ENCODE data around the gene RALGDS. TPM values are rescaled to one million over a fixed set of nuclear protein-coding genes. Genes with fewer than 3 reads are reported as not detected.
A peak's percentile ranks its signal among the peaks of the same experiment; 100 is the strongest.

Gene RALGDS
- total RNA-seq, 1 donor from 2014 or later = 19.0 TPM

DNA sequence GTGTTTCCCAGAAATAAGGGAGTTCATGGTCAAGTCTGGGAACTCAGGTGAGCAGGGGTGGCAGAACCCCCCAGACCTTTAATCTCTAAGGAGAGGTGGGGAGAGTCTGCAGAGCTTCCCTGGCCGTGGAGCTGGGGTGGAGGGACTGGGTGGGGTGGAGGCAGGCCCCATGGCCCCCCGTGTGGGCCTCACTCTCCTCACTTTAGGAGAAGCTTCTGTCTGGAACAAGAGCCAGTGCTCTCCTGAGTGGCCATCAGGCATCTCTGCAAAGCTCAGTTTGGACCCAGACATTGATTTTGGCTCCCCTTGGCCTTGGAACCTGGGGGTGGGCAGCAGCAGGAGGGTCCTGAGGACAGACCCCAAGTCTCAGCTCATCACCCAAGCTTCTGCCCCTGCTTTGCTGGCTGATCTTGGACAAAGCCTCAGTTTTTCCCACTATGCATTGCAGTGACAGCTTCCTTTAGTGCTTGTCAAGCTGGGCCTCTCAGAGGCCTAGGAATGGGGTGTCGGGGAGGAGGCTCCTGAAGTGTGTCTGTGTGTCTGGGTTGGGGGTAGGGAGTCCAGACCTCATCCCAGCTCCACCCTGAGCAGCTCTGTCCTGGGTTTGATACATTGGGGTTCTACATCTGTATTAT is 46.2 kb upstream of the RALGDS start:
- Mint-ChIP-seq H3K27me3 (ENCODE audit: low read depth) (peaks cover 6% of the 10 kb centered on the region), H3K4me1 (ENCODE audit: low read depth) (peaks cover 8% of the 10 kb centered on the region), H3K4me3 (ENCODE audit: unreplicated experiment) (no peak overlapping the region), H3K36me3 (ENCODE audit: low read depth) (no peaks in the 10 kb centered on the region), H3K27ac (ENCODE audit: unreplicated experiment) (no peak overlapping the region), H3K9me3 (ENCODE audit: low read depth) (no peaks in the 10 kb centered on the region)
- TF ChIP-seq, protein P1, sequence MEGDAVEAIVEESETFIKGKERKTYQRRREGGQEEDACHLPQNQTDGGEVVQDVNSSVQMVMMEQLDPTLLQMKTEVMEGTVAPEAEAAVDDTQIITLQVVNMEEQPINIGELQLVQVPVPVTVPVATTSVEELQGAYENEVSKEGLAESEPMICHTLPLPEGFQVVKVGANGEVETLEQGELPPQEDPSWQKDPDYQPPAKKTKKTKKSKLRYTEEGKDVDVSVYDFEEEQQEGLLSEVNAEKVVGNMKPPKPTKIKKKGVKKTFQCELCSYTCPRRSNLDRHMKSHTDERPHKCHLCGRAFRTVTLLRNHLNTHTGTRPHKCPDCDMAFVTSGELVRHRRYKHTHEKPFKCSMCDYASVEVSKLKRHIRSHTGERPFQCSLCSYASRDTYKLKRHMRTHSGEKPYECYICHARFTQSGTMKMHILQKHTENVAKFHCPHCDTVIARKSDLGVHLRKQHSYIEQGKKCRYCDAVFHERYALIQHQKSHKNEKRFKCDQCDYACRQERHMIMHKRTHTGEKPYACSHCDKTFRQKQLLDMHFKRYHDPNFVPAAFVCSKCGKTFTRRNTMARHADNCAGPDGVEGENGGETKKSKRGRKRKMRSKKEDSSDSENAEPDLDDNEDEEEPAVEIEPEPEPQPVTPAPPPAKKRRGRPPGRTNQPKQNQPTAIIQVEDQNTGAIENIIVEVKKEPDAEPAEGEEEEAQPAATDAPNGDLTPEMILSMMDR (IDR thresholded peaks at IDR 0.05) = no peak
- peak; percentile 48 for DNase-seq (ENCODE audit: low spot score)

DNA sequence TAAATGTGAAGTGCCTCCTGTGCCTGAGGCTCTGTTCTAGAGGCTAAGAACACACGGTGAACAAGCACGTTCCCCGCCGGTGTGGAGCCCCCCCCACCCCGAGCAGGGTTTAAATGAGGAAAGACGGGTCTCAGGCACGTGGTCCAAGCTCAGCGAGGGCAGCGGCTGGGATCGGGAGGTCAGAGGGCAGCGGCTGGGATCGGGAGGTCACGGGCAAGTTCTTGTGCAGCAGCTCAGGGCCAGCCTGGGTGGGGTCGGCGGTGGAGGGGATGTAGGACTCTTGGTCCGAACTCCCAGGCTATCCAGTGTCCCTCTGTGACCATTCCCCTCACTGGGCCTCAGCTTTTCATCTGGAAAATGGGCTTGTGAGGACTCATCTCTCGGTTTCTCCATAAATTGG is 45.4 kb upstream of the RALGDS start:
- Mint-ChIP-seq H3K4me3 (ENCODE audit: unreplicated experiment) (no peak overlapping the region), H3K27me3 (ENCODE audit: low read depth) (no peaks in the 10 kb centered on the region), H3K4me1 (ENCODE audit: low read depth) (peaks cover 8% of the 10 kb centered on the region), H3K27ac (ENCODE audit: unreplicated experiment) (no peak overlapping the region), H3K36me3 (ENCODE audit: low read depth) (no peaks in the 10 kb centered on the region), H3K9me3 (ENCODE audit: low read depth) (no peaks in the 10 kb centered on the region)
- TF ChIP-seq, protein P1 (IDR thresholded peaks at IDR 0.05) = no peak
- DNase-seq (ENCODE audit: low spot score) = peak; percentile 86

DNA sequence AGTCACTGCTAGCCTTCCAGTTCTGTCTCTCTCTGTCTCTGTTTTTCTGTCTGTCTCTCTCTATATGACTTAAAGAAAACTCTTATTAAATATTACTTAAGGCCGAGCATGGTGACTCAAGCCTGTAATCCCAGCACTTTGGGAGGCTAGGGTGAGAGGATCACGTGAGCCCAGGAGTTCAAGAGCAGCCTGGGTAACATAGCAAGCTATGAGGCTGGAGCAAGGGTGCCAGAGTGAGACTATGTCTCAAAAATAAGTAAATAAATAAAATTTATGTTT is 44.4 kb upstream of the RALGDS start:
- no peaks in the 10 kb centered on the region for H3K9me3 Mint-ChIP-seq (ENCODE audit: low read depth)

DNA sequence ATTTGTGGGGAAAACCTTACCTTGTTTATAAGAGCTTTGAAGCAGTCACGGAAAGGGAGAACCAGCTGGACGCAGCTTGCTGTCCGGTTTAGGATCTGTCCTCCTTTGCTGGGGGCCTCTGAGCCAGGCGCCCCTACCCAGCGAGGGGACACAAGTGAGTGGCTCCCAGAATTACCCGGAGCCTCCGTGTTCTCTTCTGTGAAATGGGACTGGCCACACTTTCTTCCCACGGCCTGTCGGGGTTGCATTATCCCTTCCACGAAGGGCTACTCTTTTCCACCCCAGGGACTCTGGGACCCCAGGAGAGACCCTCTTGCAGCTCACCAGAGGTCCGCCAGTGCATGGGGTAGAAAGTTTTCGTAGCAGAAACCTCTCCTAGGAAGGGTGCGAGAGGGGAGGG is 43.2 kb upstream of the RALGDS start:
- peaks cover 3% of the 10 kb centered on the region for H3K36me3 Mint-ChIP-seq (ENCODE audit: low read depth)
- peak; percentile 55 for DNase-seq (ENCODE audit: low spot score)
- H3K4me1 Mint-ChIP-seq (ENCODE audit: low read depth) = peaks cover 12% of the 10 kb centered on the region
- H3K4me3 Mint-ChIP-seq (ENCODE audit: unreplicated experiment) = peak overlapping the region; percentile 76
- no peaks in the 10 kb centered on the region for H3K9me3 Mint-ChIP-seq (ENCODE audit: low read depth)
- H3K27me3 Mint-ChIP-seq (ENCODE audit: low read depth) = no peaks in the 10 kb centered on the region
- TF ChIP-seq, protein P1 (IDR thresholded peaks at IDR 0.05) = no peak
- H3K27ac Mint-ChIP-seq (ENCODE audit: unreplicated experiment) = no peak overlapping the region

More for the DNA sequence above, 44.4 kb upstream of the RALGDS start:
- Mint-ChIP-seq H3K4me1 (ENCODE audit: low read depth) (peaks cover 12% of the 10 kb centered on the region), H3K27me3 (ENCODE audit: low read depth) (no peaks in the 10 kb centered on the region), H3K36me3 (ENCODE audit: low read depth) (no peaks in the 10 kb centered on the region), H3K4me3 (ENCODE audit: unreplicated experiment) (no peak overlapping the region), H3K27ac (ENCODE audit: unreplicated experiment) (no peak overlapping the region)
- TF ChIP-seq, protein P1 (IDR thresholded peaks at IDR 0.05) = no peak
- DNase-seq (ENCODE audit: low spot score) = no peak

DNA sequence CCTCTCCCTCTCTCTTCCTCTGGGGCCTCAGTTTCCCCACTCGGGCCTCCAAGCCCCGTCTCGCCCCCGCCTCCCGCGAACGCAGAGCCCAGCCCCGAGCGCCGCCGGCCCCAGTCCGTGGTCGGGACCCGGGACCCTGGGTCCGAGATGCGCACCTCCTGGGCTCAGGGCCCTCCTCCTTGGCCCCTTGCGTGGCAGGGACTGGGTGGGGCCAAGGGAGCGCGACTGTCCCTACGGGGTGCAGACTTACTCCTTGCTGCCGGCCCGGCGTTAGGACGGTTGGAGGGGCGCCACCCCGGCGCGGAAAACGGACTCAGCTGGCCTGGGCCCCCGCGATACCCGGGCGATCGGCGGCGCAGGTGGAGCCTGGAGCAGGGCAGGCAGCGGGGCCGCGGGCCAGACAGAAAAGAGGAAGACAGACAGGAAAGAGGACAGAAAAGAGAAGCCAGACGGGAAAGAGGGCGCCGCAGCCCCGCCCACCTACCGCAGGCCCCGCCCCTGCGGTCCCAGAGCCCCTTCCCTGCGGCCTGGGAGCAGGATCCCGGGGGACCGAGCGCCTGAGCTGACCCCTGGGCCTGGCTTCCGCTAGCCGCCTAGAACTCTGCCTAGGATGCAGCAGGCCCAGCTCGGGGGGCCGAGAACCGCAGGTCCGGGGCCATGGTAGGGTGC is 42.6 kb upstream of the RALGDS start, which contains the start of gene GBGT1:
Gene GBGT1 (minus strand): TSS at position 411 of the 669 bp plus-strand sequence. CDS start 1,502 bp downstream, outside the sequence.
- TF ChIP-seq, protein P1 (IDR thresholded peaks at IDR 0.05) = peak; percentile 19
- Mint-ChIP-seq H3K4me3 (ENCODE audit: unreplicated experiment) (peak within 1 kb of the TSS; percentile 76), H3K36me3 (ENCODE audit: low read depth) (peaks cover 3% of the 10 kb centered on the region), H3K4me1 (ENCODE audit: low read depth) (peaks cover 12% of the 10 kb centered on the region), H3K27me3 (ENCODE audit: low read depth) (no peaks in the 10 kb centered on the region), H3K27ac (ENCODE audit: unreplicated experiment) (no peak within 1 kb of the TSS), H3K9me3 (ENCODE audit: low read depth) (no peaks in the 10 kb centered on the region)
- peak; percentile 89 for DNase-seq (ENCODE audit: low spot score)

All from chondrocyte (in vitro differentiated cells).